Measurements from ENCODE around the gene CPXM2.

The CPXM2 gene

DNA sequence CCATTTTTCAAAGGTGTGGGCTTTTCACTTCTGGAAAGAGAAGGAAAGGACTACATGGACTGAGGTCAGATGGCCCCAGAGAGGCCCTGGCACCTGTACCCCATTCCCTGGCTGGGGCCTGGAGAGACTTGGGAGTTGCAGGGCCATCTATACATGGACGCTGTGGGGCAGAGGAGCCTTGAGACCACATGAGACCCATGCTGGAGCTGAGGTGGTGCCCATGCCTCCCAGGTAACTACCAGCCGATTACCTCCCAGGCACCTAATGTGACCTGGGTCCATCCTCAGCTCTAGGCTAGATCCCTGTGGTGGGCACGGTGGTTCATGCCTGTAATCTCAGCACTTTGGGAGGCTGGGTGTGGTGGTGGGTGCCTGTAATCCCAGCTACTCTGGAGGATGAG lies 144.2 kb downstream of the CPXM2 start:
- TF ChIP-seq POLR2AphosphoS5 (IDR thresholded peaks at IDR 0.05; ENCODE audit: low read depth, low read length) (no peak), FOXP2 (optimal IDR thresholded peaks at IDR 0.05; ENCODE audit: borderline replicate concordance, extremely low read depth, extremely low read length, insufficient read depth) (no peak), SIN3A (IDR thresholded peaks at IDR 0.05; ENCODE audit: borderline replicate concordance, insufficient read depth, low read length) (no peak), TAF1 (IDR thresholded peaks at IDR 0.05; ENCODE audit: borderline replicate concordance, insufficient read depth, low read length) (no peak)
- TF ChIP-seq, protein P1, sequence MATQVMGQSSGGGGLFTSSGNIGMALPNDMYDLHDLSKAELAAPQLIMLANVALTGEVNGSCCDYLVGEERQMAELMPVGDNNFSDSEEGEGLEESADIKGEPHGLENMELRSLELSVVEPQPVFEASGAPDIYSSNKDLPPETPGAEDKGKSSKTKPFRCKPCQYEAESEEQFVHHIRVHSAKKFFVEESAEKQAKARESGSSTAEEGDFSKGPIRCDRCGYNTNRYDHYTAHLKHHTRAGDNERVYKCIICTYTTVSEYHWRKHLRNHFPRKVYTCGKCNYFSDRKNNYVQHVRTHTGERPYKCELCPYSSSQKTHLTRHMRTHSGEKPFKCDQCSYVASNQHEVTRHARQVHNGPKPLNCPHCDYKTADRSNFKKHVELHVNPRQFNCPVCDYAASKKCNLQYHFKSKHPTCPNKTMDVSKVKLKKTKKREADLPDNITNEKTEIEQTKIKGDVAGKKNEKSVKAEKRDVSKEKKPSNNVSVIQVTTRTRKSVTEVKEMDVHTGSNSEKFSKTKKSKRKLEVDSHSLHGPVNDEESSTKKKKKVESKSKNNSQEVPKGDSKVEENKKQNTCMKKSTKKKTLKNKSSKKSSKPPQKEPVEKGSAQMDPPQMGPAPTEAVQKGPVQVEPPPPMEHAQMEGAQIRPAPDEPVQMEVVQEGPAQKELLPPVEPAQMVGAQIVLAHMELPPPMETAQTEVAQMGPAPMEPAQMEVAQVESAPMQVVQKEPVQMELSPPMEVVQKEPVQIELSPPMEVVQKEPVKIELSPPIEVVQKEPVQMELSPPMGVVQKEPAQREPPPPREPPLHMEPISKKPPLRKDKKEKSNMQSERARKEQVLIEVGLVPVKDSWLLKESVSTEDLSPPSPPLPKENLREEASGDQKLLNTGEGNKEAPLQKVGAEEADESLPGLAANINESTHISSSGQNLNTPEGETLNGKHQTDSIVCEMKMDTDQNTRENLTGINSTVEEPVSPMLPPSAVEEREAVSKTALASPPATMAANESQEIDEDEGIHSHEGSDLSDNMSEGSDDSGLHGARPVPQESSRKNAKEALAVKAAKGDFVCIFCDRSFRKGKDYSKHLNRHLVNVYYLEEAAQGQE (IDR thresholded peaks at IDR 0.05; ENCODE audit: insufficient read depth in 1 of 2, low read depth in 2 of 2, low read length in 2 of 2) = no peak

DNA sequence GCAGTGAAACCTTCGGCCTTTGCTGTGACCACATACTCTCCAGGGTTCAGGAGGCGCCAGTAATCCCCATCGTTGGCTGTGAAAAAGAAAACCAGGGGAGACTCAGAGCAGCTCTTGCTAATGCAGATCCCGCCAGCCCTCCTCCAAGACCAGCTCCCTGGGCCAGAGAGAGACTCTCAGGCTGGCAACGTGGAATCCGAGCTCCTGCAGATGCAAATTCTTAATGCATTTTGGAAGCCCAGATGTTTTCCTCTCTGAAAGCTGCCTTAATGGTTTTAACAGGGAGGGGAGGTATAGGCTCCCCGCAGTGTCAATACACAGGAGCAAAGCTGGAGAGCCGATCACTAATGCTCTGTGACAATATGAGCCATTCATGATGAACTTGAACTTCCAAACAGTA lies 144.7 kb downstream of the CPXM2 start:
- TF ChIP-seq FOXP2 (optimal IDR thresholded peaks at IDR 0.05; ENCODE audit: borderline replicate concordance, extremely low read depth, extremely low read length, insufficient read depth) = no peak

DNA sequence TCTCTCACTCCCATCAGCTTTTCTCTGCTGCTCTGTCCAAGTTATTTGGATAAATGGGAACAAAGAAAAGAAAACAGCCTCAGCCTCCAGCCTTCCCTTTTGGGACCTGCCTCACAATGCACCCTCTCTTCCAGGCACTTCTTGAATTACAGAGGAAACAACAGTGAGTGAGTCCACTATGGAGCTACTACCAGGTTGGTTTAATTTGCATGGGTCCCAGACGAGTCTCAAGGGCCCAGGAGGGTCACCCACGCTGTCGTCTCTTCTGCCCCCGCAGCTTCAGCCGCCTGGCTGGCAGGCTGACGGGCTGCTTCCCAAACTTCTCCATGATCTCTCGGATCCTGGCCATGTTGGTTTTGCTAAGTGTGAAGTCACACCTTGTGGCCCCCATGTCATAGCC lies 145.1 kb downstream of the CPXM2 start:
- TF ChIP-seq SIN3A (IDR thresholded peaks at IDR 0.05; ENCODE audit: borderline replicate concordance, insufficient read depth, low read length) (no peak), POLR2AphosphoS5 (IDR thresholded peaks at IDR 0.05; ENCODE audit: low read depth, low read length) (no peak), TAF1 (IDR thresholded peaks at IDR 0.05; ENCODE audit: borderline replicate concordance, insufficient read depth, low read length) (no peak), FOXP2 (optimal IDR thresholded peaks at IDR 0.05; ENCODE audit: borderline replicate concordance, extremely low read depth, extremely low read length, insufficient read depth) (no peak)
- TF ChIP-seq, protein P1 (IDR thresholded peaks at IDR 0.05; ENCODE audit: insufficient read depth in 1 of 2, low read depth in 2 of 2, low read length in 2 of 2) = no peak

DNA sequence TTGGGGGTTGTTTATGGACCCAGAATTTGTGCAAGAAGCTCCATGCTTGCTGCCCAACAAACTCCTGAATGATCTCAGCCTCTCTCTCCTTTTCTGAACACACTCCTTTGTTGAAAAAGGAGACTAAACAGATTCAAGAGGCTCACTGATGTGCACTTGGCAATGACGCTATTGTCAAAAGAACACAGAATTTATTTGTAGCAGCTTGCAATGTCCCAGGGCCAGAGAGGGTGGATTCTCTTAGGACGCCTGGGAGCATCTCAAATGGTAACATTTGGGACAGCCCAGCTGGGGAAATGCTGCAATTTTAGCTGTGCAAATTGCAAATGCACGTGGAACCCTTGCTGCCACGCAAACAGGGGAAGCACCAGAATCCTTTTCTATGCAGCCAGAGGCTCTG lies 145.5 kb downstream of the CPXM2 start:
- TF ChIP-seq, protein P1 (IDR thresholded peaks at IDR 0.05; ENCODE audit: insufficient read depth in 1 of 2, low read depth in 2 of 2, low read length in 2 of 2) = no peak
- TF ChIP-seq SIN3A (IDR thresholded peaks at IDR 0.05; ENCODE audit: borderline replicate concordance, insufficient read depth, low read length) (no peak), FOXP2 (optimal IDR thresholded peaks at IDR 0.05; ENCODE audit: borderline replicate concordance, extremely low read depth, extremely low read length, insufficient read depth) (no peak), POLR2AphosphoS5 (IDR thresholded peaks at IDR 0.05; ENCODE audit: low read depth, low read length) (no peak), TAF1 (IDR thresholded peaks at IDR 0.05; ENCODE audit: borderline replicate concordance, insufficient read depth, low read length) (no peak)

DNA sequence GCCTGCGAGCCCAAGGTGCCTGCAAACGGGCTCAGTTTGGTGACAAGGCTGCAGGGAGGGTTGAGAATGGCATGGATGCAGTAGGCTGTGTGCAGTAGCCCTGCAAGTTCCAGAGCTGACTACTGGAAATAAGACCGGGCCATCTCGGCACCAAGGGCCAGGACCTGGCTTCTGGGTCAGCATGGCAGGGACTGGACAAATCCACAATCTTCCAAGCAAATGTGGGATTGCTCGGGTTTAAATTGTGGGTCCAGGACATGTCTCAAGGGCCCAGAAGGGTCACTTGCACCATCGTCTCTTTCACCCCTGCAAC lies 147.4 kb downstream of the CPXM2 start:
- TF ChIP-seq SIN3A (IDR thresholded peaks at IDR 0.05; ENCODE audit: borderline replicate concordance, insufficient read depth, low read length) (no peak), TAF1 (IDR thresholded peaks at IDR 0.05; ENCODE audit: borderline replicate concordance, insufficient read depth, low read length) (no peak), POLR2AphosphoS5 (IDR thresholded peaks at IDR 0.05; ENCODE audit: low read depth, low read length) (no peak), FOXP2 (optimal IDR thresholded peaks at IDR 0.05; ENCODE audit: borderline replicate concordance, extremely low read depth, extremely low read length, insufficient read depth) (no peak)
- TF ChIP-seq, protein P1 (IDR thresholded peaks at IDR 0.05; ENCODE audit: insufficient read depth in 1 of 2, low read depth in 2 of 2, low read length in 2 of 2) = no peak
